ENCODE data around the gene REG3G. TPM values are rescaled to one million over a fixed set of nuclear protein-coding genes. Genes with fewer than 3 reads are reported as not detected.

REG3G gene
- total RNA-seq, 1 experiment from 2014 or later: 0.20 TPM

GRCh38 chr2:79009388-79009787 lies 16.1 kb upstream of the REG3G start:
- Mint-ChIP-seq H3K27ac (no peak overlapping the region), H3K4me1 (peaks cover 13% of the 10 kb centered on the region), H3K36me3 (no peaks in the 10 kb centered on the region), H3K27me3 (ENCODE audit: low read depth) (no peaks in the 10 kb centered on the region), H3K9me3 (peaks cover 9% of the 10 kb centered on the region), H3K4me3 (no peak overlapping the region)
- no peak for TF ChIP-seq NR1H2 (CRISPR knock-in tag; IDR thresholded peaks at IDR 0.05)
- TF ChIP-seq TEAD1 (CRISPR knock-in tag; IDR thresholded peaks at IDR 0.05): no peak
- no peak for TF ChIP-seq NR3C1 (CRISPR knock-in tag; conservative IDR thresholded peaks at IDR 0.05; ENCODE audit: low read depth)
- TF ChIP-seq CBFB (CRISPR knock-in tag; IDR thresholded peaks at IDR 0.05; ENCODE audit: low read depth): no peak
- no peak for TF ChIP-seq MXD4 (CRISPR knock-in tag; IDR thresholded peaks at IDR 0.05; ENCODE audit: borderline replicate concordance)
- no peak for ATAC-seq
- no peak for DNase-seq (ENCODE audit: low spot score)
- CTCF ChIA-PET: no interaction called here
- POLR2A ChIA-PET: no interaction called here

DNA sequence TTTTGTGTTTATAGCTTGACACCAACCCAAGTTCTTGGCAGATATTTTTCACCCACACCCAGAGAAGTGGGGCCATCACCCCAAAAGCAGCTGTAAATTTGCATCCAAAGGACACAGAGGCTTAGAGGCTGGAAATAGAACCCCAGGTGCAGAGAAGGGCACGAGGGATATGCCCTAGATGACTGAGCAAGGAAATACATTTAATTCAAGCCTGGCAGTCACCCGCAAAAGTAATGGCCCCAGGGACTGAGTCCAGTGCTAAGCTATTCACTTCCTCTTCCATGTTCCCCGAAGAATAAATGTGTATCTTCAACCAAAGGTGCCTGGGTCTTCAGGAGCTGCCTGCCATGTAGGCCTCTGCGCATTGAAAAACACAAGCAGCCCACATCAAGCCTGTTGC lies 14.0 kb upstream of the REG3G start:
- H3K27me3 Mint-ChIP-seq (ENCODE audit: low read depth): no peaks in the 10 kb centered on the region
- CTCF ChIA-PET: interaction anchor here (1.0 kb wide), 1 partner anchor 30 kb away, joined by 3 read pairs; no protein-coding TSS in a partner anchor
- ATAC-seq: no peak
- H3K9me3 Mint-ChIP-seq: peaks cover 9% of the 10 kb centered on the region
- no peaks in the 10 kb centered on the region for H3K36me3 Mint-ChIP-seq
- POLR2A ChIA-PET: no interaction called here
- peaks cover 10% of the 10 kb centered on the region for H3K4me1 Mint-ChIP-seq
- no peak overlapping the region for H3K4me3 Mint-ChIP-seq
- TF ChIP-seq AFF4 (CRISPR knock-in tag; IDR thresholded peaks at IDR 0.05; ENCODE audit: borderline replicate concordance) (no peak), NFATC4 (CRISPR knock-in tag; IDR thresholded peaks at IDR 0.05) (no peak), GABPB1 (CRISPR knock-in tag; IDR thresholded peaks at IDR 0.05) (no peak), JAZF1 (CRISPR knock-in tag; IDR thresholded peaks at IDR 0.05) (no peak), SMAD3 (CRISPR knock-in tag; IDR thresholded peaks at IDR 0.05; ENCODE audit: borderline replicate concordance) (no peak), NFYB (CRISPR knock-in tag; conservative IDR thresholded peaks at IDR 0.05; ENCODE audit: low read depth) (no peak), E2F4 (CRISPR knock-in tag; IDR thresholded peaks at IDR 0.05; ENCODE audit: borderline replicate concordance, low read depth) (no peak), ELF4 (CRISPR knock-in tag; IDR thresholded peaks at IDR 0.05; ENCODE audit: low read depth) (no peak), TEAD4 (CRISPR knock-in tag; IDR thresholded peaks at IDR 0.05) (no peak), ZNF396 (CRISPR knock-in tag; IDR thresholded peaks at IDR 0.05; ENCODE audit: borderline replicate concordance) (no peak), ATF1 (CRISPR knock-in tag; IDR thresholded peaks at IDR 0.05) (no peak), CREM (CRISPR knock-in tag; IDR thresholded peaks at IDR 0.05) (no peak), TCF7 (CRISPR knock-in tag; IDR thresholded peaks at IDR 0.05; ENCODE audit: low read depth) (no peak), MXD4 (CRISPR knock-in tag; IDR thresholded peaks at IDR 0.05; ENCODE audit: borderline replicate concordance) (no peak), SOX15 (CRISPR knock-in tag; IDR thresholded peaks at IDR 0.05) (no peak), CDX4 (CRISPR knock-in tag; IDR thresholded peaks at IDR 0.05; ENCODE audit: borderline replicate concordance) (no peak), TEAD1 (CRISPR knock-in tag; IDR thresholded peaks at IDR 0.05) (no peak), NFE2L1 (CRISPR knock-in tag; IDR thresholded peaks at IDR 0.05) (no peak)
- TF ChIP-seq, protein P1, sequence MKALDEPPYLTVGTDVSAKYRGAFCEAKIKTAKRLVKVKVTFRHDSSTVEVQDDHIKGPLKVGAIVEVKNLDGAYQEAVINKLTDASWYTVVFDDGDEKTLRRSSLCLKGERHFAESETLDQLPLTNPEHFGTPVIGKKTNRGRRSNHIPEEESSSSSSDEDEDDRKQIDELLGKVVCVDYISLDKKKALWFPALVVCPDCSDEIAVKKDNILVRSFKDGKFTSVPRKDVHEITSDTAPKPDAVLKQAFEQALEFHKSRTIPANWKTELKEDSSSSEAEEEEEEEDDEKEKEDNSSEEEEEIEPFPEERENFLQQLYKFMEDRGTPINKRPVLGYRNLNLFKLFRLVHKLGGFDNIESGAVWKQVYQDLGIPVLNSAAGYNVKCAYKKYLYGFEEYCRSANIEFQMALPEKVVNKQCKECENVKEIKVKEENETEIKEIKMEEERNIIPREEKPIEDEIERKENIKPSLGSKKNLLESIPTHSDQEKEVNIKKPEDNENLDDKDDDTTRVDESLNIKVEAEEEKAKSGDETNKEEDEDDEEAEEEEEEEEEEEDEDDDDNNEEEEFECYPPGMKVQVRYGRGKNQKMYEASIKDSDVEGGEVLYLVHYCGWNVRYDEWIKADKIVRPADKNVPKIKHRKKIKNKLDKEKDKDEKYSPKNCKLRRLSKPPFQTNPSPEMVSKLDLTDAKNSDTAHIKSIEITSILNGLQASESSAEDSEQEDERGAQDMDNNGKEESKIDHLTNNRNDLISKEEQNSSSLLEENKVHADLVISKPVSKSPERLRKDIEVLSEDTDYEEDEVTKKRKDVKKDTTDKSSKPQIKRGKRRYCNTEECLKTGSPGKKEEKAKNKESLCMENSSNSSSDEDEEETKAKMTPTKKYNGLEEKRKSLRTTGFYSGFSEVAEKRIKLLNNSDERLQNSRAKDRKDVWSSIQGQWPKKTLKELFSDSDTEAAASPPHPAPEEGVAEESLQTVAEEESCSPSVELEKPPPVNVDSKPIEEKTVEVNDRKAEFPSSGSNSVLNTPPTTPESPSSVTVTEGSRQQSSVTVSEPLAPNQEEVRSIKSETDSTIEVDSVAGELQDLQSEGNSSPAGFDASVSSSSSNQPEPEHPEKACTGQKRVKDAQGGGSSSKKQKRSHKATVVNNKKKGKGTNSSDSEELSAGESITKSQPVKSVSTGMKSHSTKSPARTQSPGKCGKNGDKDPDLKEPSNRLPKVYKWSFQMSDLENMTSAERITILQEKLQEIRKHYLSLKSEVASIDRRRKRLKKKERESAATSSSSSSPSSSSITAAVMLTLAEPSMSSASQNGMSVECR (CRISPR knock-in tag; IDR thresholded peaks at IDR 0.05; ENCODE audit: borderline replicate concordance): no peak
- H3K27ac Mint-ChIP-seq: no peak overlapping the region
- no peak for DNase-seq (ENCODE audit: low spot score)
